ENCODE results near the gene GPR143.

- TF ChIP-seq, protein P1, sequence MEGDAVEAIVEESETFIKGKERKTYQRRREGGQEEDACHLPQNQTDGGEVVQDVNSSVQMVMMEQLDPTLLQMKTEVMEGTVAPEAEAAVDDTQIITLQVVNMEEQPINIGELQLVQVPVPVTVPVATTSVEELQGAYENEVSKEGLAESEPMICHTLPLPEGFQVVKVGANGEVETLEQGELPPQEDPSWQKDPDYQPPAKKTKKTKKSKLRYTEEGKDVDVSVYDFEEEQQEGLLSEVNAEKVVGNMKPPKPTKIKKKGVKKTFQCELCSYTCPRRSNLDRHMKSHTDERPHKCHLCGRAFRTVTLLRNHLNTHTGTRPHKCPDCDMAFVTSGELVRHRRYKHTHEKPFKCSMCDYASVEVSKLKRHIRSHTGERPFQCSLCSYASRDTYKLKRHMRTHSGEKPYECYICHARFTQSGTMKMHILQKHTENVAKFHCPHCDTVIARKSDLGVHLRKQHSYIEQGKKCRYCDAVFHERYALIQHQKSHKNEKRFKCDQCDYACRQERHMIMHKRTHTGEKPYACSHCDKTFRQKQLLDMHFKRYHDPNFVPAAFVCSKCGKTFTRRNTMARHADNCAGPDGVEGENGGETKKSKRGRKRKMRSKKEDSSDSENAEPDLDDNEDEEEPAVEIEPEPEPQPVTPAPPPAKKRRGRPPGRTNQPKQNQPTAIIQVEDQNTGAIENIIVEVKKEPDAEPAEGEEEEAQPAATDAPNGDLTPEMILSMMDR (IDR thresholded peaks at IDR 0.05 in 8 of 11, conservative IDR thresholded peaks at IDR 0.05 in 3 of 11), result no peak
- TF ChIP-seq POLR2A (IDR thresholded peaks at IDR 0.05), result no peak
These were observed 6.3 kb downstream of the GPR143 start for GRCh38 chrX:9759337-9759736.
